MM.1S (cell line): ENCODE measurements around the gene DNAH10.

Experiments
- DNase-seq: peaks from one replicate; pipeline ENCODE4 v3.0.0-alpha.2; 2015
- H2AFZ ChIP-seq: fragments of 300-600 bp; sonication (generic); 2 replicates; pipeline ENCODE4 v1.6.0; 2016; ENCODE audit warnings: antibody characterized with exemption, low read length
- H3F3A ChIP-seq: fragments of 300-600 bp; sonication (generic); 2 replicates; pipeline ENCODE4 v1.6.1; 2016; ENCODE audit warnings: mild to moderate bottlenecking, antibody characterized with exemption, low read length, moderate library complexity, mixed read lengths; ENCODE audit not compliant: insufficient read depth
- H3K27ac ChIP-seq: fragments of 300-600 bp; sonication (generic); 2 replicates; pipeline ENCODE4 v1.5.1; 2016; ENCODE audit warnings: mild to moderate bottlenecking, low read length
- H3K27me3 ChIP-seq: fragments of 300-600 bp; sonication (generic); replicated peaks from 2 replicates; pipeline ENCODE4 v1.6.0; 2016; ENCODE audit warnings: low read length; ENCODE audit not compliant: insufficient read depth
- H3K36me3 ChIP-seq: fragments of 300-600 bp; sonication (generic); replicated peaks from 2 replicates; pipeline ENCODE4 v1.6.1; 2016; ENCODE audit warnings: mild to moderate bottlenecking, low read length, mixed read lengths; ENCODE audit not compliant: insufficient read depth
- H3K4me1 ChIP-seq: fragments of 300-600 bp; sonication (generic); 2 replicates; pipeline ENCODE4 v1.6.1; 2016; ENCODE audit warnings: low read length, mixed read lengths
- H3K4me2 ChIP-seq: fragments of 300-600 bp; sonication (generic); 2 replicates; pipeline ENCODE4 v1.6.0; 2016; ENCODE audit warnings: low read depth, low read length
- H3K4me3 ChIP-seq: fragments of 300-600 bp; sonication (generic); 2 replicates; pipeline ENCODE4 v1.5.1; 2016; ENCODE audit warnings: low read length, mixed read lengths
- H3K79me2 ChIP-seq: fragments of 300-600 bp; sonication (generic); 2 replicates; pipeline ENCODE4 v1.6.1; 2016; ENCODE audit warnings: mixed run types, low read length, mixed read lengths
- H3K9ac ChIP-seq: fragments of 300-600 bp; sonication (generic); 2 replicates; pipeline ENCODE4 v1.6.1; 2016; ENCODE audit warnings: low read length, mixed read lengths
- H3K9me2 ChIP-seq: fragments of 300-600 bp; sonication (generic); replicated peaks from 2 replicates; pipeline ENCODE4 v1.6.1; 2016; ENCODE audit warnings: mild to moderate bottlenecking, low read length, mixed read lengths; ENCODE audit not compliant: insufficient read depth
- H3K9me3 ChIP-seq: fragments of 300-600 bp; sonication (generic); replicated peaks from 2 replicates; pipeline ENCODE4 v1.6.1; 2016; ENCODE audit warnings: mild to moderate bottlenecking, low read length, mixed read lengths; ENCODE audit not compliant: insufficient read depth
- H4K20me1 ChIP-seq: fragments of 300-600 bp; sonication (generic); 2 replicates; pipeline ENCODE4 v1.6.1; 2016; ENCODE audit warnings: mild to moderate bottlenecking, low read length, moderate library complexity, mixed read lengths; ENCODE audit not compliant: insufficient read depth
- CTCF ChIP-seq: fragments of 300-600 bp; sonication (generic); IDR thresholded peaks from 2 replicates; pipeline ENCODE4 v1.5.1; 2016; ENCODE audit warnings: antibody characterized with exemption, low read length, mixed read lengths
- EZH2 ChIP-seq: fragments of 300-600 bp; sonication (generic); optimal IDR thresholded peaks from 2 replicates; pipeline ENCODE3; 2017; ENCODE audit warnings: low read depth, mild to moderate bottlenecking, antibody characterized with exemption, low read length, mixed read lengths
- EZH2phosphoT487 ChIP-seq: fragments of 300-600 bp; sonication (generic); IDR thresholded peaks from 2 replicates; pipeline ENCODE4 v1.6.1; 2018; ENCODE audit warnings: antibody characterized with exemption, low read length

Gene DNAH10

GRCh38 chr12:123896767-123897166 is 134.7 kb downstream of the DNAH10 start:
- H4K20me1 ChIP-seq: no peaks in the 10 kb centered on the region
- no peak overlapping the region for H3K4me2 ChIP-seq
- H3K9ac ChIP-seq: no peak overlapping the region
- TF ChIP-seq CTCF (no peak), EZH2phosphoT487 (no peak), EZH2 (no peak)
- no peaks in the 10 kb centered on the region for H3K4me1 ChIP-seq
- no peak overlapping the region for H3K27ac ChIP-seq
- H3K27me3 ChIP-seq: 0 out of 2 replicates have a peak, but pooled peaks cover 3% of the 10 kb centered on the region
- no peak for DNase-seq
- H3K4me3 ChIP-seq: no peak overlapping the region
- no peaks in the 10 kb centered on the region for H3K9me2 ChIP-seq
- no peaks in the 10 kb centered on the region for H3K9me3 ChIP-seq
- no peak overlapping the region for H2AFZ ChIP-seq
- no peaks in the 10 kb centered on the region for H3K36me3 ChIP-seq
- H3F3A ChIP-seq: no peaks in the 10 kb centered on the region
- no peaks in the 10 kb centered on the region for H3K79me2 ChIP-seq

GRCh38 chr12:123897221-123897620 is 135.1 kb downstream of the DNAH10 start:
- Histone ChIP-seq H3K9me2 (no peaks in the 10 kb centered on the region), H3K9ac (no peak overlapping the region), H3K36me3 (no peaks in the 10 kb centered on the region), H3K9me3 (no peaks in the 10 kb centered on the region), H2AFZ (no peak overlapping the region), H3K27ac (no peak overlapping the region), H3K4me2 (no peak overlapping the region), H3K79me2 (no peaks in the 10 kb centered on the region), H3K4me1 (no peaks in the 10 kb centered on the region), H3K4me3 (no peak overlapping the region), H3K27me3 (0 out of 2 replicates have a peak, but pooled peaks cover 3% of the 10 kb centered on the region), H4K20me1 (no peaks in the 10 kb centered on the region), H3F3A (no peaks in the 10 kb centered on the region)
- TF ChIP-seq EZH2phosphoT487 (no peak), EZH2 (no peak), CTCF (no peak)
- no peak for DNase-seq

GRCh38 chr12:123898673-123899072 is 136.6 kb downstream of the DNAH10 start:
- no peaks in the 10 kb centered on the region for H3K9me2 ChIP-seq
- H2AFZ ChIP-seq: no peak overlapping the region
- H3F3A ChIP-seq: no peaks in the 10 kb centered on the region
- no peaks in the 10 kb centered on the region for H3K9me3 ChIP-seq
- no peaks in the 10 kb centered on the region for H3K79me2 ChIP-seq
- H3K4me2 ChIP-seq: no peak overlapping the region
- no peak overlapping the region for H3K4me3 ChIP-seq
- H3K27me3 ChIP-seq: no peaks in the 10 kb centered on the region
- H3K4me1 ChIP-seq: no peaks in the 10 kb centered on the region
- H3K36me3 ChIP-seq: no peaks in the 10 kb centered on the region
- H3K27ac ChIP-seq: no peak overlapping the region
- no peak for DNase-seq
- TF ChIP-seq CTCF (no peak), EZH2 (no peak)
- no peak overlapping the region for H3K9ac ChIP-seq
- no peaks in the 10 kb centered on the region for H4K20me1 ChIP-seq
